GM21825 (cell line): ENCODE data around the gene MOCOS.

Experiments
- ATAC-seq: cut with Tn5 transposase; IDR thresholded peaks from one replicate; pipeline ENCODE4 v1.9.1; 2021; ENCODE audit warnings: mild to moderate bottlenecking, moderate library complexity; ENCODE audit not compliant: unreplicated experiment

Gene MOCOS

DNA sequence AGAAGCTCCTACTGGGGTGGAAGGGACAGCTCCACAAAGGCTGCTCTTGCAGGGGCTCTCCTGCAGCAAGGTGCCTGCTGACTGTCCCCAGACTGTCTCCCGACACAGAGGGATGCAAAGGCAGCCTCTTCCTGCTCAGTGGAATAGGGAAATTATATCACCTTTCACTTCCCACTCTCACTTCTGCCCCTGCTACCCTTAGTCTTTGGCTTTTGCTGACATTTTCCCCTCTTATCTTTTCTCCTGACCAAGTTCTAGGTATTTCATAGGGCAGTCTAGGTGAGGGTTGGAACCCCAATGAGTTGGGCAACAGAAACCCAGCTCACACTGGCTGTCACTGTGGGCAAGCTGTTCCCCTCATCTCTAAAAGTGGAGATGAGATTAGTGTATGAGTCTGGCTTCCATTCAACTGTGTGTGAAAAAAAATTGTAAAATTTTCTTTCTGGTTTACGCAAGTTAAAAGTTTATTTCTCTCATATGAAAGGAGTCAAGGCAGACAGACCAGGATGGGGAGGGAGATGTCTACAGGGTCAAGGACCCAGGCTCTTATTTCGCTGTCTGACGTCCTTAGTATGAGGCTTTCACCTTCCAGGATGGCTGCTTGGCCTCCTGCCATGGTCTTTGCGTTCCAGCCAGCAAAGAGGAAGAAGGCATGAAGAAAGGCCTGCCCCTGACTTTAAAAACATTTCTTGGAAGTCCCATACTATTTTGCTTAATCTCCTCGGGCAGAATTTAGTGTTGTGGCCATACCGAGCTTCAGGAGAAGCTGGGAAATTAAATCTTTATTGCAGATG, 7.5 kb upstream of the MOCOS start:
- no peak for ATAC-seq

DNA sequence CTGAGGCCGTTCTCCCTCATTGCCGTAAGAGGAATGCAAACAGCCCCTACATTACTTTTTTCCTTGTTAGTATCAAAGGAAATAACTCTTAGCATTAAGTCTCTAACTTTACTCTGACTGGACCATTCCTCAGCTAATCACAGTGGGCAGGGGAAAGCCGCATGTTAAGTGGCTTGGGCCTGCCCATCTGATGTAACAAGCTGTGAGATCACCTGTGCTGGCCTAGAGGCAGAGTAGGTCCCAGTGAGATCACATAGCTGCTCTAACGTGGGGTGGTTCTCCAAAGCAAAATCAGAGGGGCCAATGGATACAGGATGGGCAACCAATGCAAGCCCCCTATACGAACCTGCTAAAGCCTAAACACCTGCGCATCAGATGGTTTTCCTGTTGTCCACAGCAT, 5.9 kb upstream of the MOCOS start:
- ATAC-seq, result no peak

DNA sequence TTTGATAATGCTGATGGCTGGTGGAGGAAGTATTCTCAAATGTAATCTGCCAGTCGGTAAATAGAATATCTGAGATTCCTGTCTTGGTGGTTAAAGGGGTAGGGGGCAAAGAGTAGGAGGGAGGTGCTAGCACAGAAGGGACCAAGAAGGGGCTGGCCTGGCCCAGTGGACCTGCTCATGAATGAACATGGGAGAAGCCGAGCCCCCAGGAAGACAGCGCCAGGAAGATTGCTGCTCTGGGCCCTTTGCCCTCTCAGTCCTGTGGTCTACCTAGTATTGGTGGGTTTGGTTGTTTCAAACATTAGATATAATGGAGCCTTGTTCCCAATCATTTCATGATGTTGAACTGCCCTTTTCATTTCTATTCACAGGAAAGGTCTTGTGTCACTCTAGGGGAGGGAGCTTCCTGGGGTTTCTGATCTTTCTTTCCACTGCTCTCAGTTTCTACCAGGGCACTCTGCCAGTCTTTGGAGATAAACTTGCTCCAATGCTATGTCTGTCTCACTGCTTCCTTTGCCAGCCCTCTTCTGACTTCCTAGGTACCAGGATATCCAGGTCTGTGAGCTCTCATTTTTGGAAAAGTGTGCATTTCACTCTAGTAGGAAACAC, 5.3 kb upstream of the MOCOS start:
- ATAC-seq, result no peak

DNA sequence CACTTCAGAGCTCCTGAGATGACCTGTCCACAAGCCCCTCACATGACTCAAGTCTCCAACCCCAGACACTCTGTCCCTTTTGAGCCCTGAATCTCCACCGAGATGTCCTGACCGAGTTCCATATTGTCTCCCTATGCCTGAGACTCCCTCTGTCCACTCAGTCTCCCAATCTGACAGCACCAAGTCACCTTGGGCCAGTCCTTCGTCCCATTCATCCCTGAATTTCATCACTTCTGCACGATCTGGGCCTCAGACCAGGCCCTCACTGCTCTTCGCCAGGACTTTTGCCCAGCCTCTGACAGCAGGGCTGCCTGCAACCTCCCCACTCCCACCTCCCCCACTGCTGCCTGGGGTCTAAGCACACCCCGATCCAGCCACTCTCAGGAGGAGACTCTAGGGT, 4.3 kb upstream of the MOCOS start:
- ATAC-seq, result no peak

DNA sequence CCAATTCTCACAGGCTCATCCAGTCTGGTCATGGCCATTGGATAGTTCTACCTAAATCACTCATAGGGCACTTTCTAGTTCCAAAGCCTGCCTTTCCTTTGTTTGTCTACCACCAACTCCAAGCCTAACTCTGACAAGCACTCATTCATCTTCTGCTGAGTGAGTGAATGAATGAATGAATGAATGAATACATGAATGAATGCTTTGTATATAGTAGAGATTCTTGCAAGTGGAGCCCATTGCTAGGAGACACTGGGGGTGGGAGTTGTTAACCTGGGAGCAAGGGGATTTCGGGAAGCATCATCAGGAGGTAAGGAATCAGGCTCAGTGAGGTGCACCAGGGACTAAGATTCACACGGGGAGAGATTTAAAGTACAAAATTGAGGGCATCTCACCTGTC, 3.3 kb upstream of the MOCOS start:
- no peak for ATAC-seq

DNA sequence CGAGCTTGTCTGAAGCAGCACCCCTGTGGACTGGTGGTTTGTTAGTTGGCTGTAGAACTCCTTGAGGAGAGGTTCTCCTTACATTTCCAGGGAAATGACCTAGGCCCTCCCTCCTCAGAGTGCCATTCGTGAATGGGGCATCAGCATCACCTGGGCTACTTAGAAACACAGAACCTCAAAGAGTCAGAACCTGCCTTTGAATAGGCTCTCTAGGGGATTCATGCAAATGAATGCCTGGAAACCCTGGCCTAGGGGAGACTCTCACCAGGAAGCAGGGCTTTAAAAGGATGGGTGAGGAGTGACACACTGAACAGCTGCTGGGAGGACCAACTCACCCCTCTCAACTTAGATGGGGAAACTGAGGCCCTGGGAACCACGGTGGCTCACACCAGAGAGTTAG, 2.1 kb upstream of the MOCOS start:
- no peak for ATAC-seq

DNA sequence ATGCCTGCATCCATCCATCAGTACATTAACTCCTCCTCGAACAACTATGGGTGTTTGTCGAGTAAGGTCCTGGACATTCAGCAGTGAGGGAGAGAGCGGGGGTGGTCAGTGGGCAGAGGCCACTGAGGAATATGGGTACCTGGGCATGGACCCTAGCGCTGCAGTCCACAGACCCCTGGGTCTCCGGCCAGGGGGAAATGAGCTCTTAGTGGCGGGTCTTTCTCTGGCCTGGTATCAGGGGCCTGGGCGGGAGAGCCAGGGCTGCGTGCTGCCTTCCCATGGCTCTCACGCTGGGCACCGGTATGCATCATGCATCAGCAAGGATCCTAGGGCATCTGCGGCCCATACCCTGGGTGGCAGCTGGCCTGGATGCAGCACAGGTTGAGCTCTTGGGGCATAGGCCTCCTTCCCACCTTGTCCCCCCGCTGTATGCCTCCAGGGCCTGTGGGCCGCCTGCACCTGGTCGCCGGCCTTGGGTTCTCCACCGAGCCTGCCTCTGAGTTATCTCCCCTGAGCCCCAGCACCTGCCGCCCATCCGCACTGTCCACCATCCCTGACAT, 1.3 kb upstream of the MOCOS start:
- ATAC-seq, result no peak

DNA sequence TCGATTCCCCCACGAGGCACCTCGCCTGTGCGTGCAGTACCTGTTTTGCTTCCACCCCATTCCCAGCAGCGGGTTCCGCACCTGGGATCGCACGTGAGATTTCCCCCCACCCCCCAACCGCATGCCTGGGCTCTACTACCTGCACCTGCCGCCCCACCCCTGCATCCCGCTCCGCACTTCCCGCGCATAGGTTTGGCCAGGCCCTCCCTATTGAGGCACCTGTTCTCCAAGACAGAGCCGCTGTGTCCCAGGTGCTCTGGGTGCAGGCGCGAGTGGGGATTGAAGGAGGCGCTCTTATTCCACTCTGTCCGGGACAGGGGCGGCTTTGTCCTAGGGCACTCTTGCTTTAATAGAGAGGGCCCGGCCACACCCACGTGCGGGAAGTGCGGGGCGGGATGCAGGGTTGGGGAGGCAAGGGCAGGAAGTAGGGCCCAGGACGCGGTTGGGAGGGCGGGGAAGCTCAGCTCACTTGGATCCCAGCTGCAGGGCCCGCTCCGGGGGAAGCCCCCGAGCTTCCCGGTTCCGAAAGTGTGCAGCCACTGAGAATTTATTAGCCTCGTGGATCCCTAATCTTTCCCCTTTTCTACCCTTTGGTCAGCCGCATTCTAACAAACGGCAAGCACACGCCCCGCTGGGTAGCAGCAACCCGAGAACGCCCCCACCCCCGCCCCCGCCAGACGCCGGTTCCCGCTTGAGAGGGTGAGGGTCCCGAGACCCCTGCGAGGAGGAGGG, 670 bp upstream of the MOCOS start:
- no peak for ATAC-seq

DNA sequence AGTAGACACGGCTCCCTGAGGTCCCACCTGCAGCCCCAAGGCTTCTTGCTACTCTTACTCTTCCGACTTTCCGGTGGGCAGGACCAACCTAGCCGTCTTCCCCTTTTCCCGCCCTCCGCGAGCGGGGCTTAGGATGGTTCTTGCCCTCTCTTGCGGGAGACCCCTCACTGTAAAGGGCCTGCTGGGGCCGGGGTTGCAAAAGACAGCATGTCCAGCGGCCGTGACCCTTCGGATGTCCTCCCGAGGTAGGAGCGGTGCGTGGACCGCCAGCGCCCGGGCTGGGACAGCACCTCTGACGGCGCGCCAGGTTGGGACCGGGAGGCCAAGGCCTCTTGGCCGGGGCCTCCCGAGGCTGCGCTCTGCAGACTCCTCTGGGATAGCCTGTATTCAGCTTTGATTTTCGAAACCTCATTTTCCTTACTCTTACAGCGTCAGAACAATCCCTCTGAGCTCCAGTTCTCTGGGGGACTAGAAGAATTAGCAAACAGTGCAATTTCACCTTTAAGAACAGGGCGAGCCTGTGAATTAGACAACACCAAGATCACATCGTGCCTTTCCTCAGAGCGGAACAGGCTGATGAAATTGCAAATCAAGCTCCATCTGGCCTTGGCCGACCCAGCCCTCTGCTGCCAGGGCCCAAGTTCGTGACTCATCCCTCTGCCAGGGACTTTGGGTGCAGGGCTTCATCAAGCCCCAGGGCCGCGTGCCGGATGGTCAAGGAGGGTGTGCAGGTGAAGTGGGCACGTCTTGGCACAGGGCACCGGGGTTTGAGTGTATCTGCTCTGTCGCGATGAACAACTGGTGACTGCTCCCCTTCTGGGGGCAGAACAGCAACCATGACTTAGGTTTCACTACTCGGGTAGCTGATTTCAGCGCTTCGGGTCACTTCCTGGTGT, 777 bp downstream of the MOCOS start:
- no peak for ATAC-seq

DNA sequence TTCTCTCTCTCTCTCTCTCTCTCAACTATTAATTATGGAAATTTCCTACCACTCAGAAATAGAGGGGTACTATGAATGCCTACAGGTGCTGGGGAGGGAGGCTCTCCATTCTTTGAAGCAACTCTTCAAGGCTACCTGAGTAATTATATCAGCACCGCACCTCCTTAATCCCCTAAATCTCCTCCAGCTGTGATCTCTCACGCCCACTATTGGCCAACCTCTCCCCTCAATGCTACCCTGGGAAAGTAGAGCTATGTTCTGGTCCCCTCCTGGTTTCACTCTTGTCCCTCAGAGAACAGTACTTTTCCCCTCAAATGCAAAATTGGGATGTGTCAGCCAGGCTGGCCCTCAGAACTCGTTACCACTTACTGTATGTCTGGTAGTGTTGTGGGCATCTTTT, 1.6 kb downstream of the MOCOS start:
- no peak for ATAC-seq

DNA sequence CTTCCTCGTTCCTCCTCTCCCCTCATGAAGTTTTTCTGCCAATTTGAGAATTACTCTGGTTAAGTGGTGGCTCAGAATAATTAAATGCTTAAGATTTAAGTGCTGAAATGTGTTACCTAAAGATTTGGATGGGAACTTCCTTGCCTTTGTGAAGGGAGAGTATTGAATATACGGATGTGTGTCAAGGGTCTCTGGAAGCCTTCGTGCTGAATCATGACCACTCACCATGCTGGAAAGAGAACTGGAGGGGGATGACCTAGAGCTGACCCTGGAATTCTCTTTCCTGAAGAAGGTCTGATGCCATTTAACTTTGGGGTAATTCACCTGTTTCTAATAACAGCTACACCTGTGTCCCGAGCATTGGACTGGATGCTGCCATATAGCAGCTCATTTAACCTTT, 2.2 kb downstream of the MOCOS start:
- no peak for ATAC-seq

DNA sequence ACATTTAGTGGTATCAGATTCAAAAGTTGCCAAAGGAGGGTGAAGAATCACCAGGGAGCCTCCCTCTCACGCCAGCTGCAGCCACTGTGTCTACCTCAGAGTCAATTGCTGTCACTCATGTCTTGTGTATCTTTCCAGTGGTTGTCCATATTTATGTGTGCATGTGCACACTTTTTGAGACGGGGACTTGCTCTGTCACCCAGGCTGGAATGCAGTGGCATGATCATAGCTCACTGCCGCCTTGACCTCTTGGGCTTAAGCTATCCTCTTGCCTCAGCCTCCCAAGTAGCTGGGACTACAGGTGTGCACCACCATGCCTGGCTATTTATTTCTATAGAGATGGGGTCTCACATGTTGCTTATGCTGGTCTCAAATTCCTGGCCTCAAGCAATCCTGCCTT, 4.0 kb downstream of the MOCOS start:
- ATAC-seq, result no peak

DNA sequence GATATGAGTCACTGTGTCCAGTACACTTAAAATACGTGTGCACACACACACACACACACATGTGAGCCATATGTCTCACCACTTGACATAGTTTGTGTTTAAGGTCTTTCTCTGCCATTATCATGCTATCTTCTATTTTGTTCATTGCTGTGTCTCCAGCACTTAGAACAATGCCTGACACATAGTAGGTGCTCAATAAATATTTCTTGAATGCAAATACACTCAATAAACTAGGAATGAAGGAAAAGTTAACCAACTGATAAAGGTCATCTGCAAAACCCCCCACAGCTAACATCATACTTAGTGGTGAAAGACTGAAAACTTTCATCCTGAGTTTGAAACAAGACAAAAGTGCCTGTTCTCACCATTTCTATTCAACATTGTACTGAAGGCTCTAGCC, 4.4 kb downstream of the MOCOS start:
- ATAC-seq, result no peak

DNA sequence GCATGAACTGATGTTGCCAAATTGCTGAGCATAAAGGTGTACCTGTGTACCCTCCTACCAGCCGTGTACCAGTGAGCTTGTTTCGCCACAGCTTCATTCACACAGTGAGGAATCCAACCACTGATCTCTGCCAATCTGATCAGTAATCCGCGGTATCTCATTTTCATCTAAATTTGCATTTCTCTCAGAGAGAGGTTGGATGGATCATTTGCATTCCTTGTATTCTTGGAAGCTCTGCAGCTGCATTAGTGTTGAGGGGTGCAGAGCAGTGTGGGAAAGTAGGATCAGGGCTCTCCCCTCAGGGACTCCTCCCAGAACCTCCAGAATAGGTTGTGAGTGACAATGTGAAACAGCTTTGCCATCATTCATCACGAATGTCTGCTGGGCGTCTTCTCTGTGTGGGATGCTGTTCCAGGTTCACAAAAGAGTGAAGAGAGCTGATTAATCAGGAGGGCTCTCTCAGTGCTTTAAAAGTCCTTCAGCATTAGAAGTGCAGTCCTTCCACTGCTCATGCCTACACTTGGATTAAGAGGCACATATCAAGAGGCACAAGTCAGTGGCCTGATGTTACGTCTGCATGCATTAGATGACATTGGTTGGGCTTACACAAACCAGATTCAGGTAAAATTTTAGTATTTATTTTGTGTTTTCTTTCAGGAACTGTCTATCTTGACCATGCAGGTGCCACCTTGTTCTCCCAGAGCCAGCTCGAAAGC, 7.5 kb downstream of the MOCOS start:
- no peak for ATAC-seq

DNA sequence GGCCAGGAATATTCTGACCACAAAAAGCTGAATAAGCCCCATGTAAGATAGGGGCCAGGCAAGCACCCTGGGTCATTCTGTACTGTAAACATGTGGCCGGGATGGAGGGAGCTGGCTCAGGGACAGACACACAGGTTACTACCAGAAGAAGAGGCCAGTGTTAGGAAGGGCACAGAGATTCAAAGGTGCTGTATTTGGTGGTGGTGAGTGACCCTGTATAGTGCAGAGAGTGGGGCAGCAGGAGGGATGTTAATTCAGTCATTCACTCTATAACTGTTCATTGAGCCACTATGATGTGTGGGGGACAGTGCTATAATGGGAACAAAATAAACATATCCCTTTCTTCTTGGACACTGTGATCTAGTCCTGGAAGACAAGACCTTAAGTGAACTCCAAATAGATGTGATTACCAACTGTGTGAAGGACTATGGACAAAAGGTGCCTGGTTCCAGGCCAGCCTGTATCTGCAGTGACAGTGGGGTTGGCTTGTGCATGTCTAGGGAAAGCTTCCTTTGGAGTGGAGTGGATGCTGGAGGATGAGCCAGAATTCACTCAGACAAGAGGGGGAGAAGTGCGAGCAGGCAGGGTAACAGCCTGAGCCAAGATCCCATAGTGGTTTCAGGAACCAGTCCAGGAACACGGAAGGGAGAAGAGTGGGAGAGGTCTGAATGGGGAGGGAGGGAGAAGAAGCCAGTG, 8.3 kb downstream of the MOCOS start:
- no peak for ATAC-seq

DNA sequence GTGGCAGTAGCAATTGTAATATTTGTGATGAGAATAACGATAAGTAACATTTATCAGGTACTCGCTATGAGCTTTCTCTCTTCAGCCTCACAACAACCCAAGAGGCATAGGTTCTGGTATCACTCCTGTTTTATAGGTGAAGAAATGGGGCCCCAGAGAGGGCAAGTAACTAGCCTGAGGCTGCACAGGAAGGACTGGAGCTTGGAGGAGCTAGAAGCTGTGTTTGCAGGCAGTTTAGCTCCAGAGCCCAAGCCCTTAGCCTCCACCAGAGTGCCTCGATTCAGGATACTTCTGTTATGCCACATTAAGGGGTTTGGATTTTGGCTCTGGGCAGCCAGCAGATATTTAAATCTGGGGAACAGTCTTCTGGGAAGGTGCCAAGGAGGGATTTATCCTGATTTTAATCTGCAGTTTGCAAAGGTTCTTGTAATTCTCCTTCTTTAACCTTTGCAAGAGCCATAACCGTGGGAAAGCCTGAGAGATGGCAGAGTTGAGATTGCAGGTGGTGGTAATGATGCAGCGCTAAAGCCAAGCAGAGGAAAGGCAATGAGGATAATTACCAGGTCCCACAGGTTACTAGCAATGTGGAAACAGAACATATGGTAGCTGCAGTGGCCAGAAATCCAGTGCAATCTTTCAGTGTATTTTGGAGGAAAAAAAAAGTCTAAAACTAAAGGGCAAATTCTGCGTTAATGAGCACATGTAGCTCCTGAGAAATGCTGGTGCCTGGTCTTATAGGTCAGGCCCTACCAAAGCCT, 9.1 kb downstream of the MOCOS start:
- no peak for ATAC-seq

DNA sequence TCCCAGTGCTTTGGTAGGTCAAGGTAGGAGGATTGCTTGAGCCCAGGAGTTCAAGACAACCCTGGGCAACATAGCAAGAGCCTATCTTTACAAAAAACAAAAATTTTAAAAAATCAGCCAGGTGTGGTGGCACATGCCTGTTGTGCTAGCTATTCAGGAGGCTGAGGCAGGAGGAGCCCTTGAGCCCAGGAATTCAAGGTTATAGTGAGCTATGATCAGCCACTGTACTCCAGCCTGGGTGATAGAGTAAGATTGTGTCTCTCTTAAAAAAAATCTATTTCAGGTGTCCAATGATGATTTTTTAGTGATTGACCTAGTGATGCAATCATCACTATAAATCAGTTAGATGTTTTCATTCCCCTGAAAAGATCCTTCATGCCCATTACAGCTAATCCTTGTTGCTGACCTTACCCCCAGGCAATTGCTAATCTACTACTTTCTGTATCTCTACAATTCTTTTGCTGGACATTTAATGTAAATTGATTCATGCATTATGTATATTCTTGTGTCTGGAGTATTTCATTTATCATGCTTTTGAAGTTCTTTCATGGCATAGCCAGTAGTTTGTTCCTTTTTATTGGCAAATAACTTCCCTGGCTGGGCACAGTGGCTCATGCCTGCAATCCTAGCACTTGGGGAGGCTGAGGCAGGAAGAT, 10.3 kb downstream of the MOCOS start:
- ATAC-seq, result no peak

DNA sequence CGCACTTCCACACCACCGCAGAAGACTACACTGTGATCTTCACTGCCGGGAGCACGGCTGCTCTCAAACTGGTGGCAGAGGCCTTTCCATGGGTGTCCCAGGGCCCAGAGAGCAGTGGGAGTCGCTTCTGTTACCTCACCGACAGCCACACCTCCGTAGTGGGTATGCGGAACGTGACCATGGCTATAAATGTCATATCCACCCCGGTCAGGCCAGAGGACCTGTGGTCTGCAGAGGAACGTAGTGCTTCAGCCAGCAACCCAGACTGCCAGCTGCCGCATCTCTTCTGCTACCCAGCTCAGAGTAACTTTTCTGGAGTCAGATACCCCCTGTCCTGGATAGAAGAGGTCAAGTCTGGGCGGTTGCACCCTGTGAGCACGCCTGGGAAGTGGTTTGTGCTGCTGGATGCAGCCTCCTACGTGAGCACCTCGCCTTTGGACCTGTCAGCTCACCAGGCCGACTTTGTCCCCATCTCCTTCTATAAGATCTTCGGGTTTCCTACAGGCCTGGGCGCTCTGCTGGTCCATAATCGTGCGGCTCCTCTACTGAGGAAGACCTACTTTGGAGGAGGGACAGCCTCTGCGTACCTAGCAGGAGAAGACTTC, 12.5 kb downstream of the MOCOS start:
- no peak for ATAC-seq
